Fibroblast of gingiva (primary cell): ENCODE data around the gene MLH1.

ENCODE experiments used
- DNase-seq: peaks from one replicate; pipeline ENCODE4 v3.0.0-alpha.2; 2011; ENCODE audit warnings: low read depth

The MLH1 gene

GRCh38 chr3:37094636-37095035 lies 101.3 kb downstream of the MLH1 start:
- DNase-seq: no peak

DNA sequence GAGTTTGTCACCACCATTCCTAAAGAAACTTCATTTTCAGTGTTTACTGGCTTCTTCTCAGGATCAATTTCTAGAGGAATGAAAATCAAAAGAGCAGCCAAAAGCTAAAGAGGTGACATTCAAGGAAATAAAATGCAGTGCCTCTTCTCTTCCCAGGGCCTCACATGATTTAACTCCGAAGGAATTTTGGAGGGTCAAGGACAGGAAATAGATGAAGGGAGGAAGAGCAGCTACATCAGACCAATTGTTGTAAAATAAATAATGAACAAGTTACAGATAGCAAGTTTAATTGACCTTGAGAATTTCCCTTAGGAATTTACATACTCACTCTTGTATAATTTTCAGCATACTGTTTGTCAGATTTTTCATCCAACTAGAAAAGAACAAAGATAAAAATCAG lies 103.0 kb downstream of the MLH1 start:
- DNase-seq: peak; percentile 6

- no peak for DNase-seq
Measured at GRCh38 chr3:37096975-37097374, 103.7 kb downstream of the MLH1 start.

DNA sequence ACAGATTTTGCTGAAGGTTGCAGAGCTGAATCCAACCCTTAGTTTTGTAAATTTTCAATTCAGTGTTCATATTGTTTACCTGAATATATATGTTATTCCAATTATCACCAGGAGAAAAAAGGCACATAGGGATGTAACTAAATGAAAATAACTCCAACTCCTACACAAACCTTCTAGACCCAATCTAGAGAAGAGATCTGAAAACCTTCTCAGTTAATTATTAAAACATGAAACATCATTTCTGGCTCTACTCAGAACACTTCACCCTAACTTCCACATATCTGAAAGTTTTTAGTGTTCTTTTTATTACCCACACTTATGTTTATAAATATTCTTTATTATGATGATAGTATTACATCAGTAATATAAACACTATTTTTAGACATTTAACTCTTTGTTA lies 104.5 kb downstream of the MLH1 start:
- DNase-seq: no peak

DNA sequence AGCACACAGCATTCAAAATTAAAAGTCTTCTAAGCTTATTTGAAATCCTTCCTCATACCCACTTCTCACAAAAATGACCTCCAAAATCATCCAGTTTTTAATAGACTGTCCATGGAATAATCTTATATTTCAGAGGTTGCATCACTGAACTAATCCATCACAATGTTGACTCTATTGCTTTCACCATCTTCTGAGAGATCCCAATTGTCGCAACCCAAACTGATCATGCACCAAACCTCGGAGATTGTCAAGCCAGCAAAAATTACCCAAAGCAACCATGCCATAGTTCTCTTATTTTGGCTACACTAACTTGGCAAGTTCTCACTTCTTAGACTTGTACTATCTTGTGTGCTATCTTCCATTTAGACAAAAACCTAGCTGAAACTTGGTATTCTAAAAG lies 105.6 kb downstream of the MLH1 start:
- no peak for DNase-seq

GRCh38 chr3:37099469-37099868 lies 106.2 kb downstream of the MLH1 start:
- DNase-seq: no peak

- DNase-seq: no peak
Measured at GRCh38 chr3:37100411-37100810, 107.1 kb downstream of the MLH1 start.
